Natural killer cell treated with Interleukin-12 subunit alpha and Interleukin-12 subunit beta and Interleukin-15 and Interleukin-18, amount 100 ng/mL, for 72 hours (primary cell): ENCODE results near the gene C16orf46. TPM values are rescaled to one million over a fixed set of nuclear protein-coding genes. Genes with fewer than 3 reads are reported as not detected.

Source experiments
- ATAC-seq, 2 donors: fragments of 150-1000 bp; cut with Tn5 transposase in 1 of 2; sonication (Bioruptor Pico), chemical (Tn5 transposase) in 1 of 2; 2 replicates each; pipeline ENCODE4 v1.10.0; 2021
- DNase-seq: peaks from one replicate; pipeline ENCODE4 v3.0.0; 2022; ENCODE audit warnings: low spot score
- H3K27ac Mint-ChIP-seq, 2 donors: 1 replicate in 1 of 2; 2 replicates in 1 of 2; pipeline ENCODE4 v1.8.0; 2022; ENCODE audit warnings: mixed read lengths in 2 of 2, mild to moderate bottlenecking in 1 of 2, moderate library complexity in 1 of 2
- H3K27me3 Mint-ChIP-seq, 2 donors: 1 replicate in 1 of 2; 2 replicates in 1 of 2; pipeline ENCODE4 v1.8.0; 2022; ENCODE audit warnings: mixed read lengths in 2 of 2
- H3K36me3 Mint-ChIP-seq: one replicate; pipeline ENCODE4 v1.8.0; 2022; ENCODE audit warnings: mixed read lengths
- H3K4me1 Mint-ChIP-seq, 2 donors: 1 replicate in 1 of 2; 2 replicates in 1 of 2; pipeline ENCODE4 v1.8.0; 2022; ENCODE audit warnings: low read depth in 2 of 2, mixed read lengths in 2 of 2, mild to moderate bottlenecking in 1 of 2
- H3K4me3 Mint-ChIP-seq: one replicate; pipeline ENCODE4 v1.8.0; 2022; ENCODE audit warnings: mixed read lengths
- H3K9me3 Mint-ChIP-seq: 2 replicates; pipeline ENCODE4 v1.8.0; 2022; ENCODE audit warnings: mixed read lengths
- total RNA-seq, 2 donors: library from RNA; stranded (reverse); gene quantifications; one replicate each; pipeline ENCODE4 v1.2.3, GENCODE V29; 2022

The C16orf46 gene
- total RNA-seq, 2 donors from 2014 or later = 0.52 TPM; not detected in 1

DNA sequence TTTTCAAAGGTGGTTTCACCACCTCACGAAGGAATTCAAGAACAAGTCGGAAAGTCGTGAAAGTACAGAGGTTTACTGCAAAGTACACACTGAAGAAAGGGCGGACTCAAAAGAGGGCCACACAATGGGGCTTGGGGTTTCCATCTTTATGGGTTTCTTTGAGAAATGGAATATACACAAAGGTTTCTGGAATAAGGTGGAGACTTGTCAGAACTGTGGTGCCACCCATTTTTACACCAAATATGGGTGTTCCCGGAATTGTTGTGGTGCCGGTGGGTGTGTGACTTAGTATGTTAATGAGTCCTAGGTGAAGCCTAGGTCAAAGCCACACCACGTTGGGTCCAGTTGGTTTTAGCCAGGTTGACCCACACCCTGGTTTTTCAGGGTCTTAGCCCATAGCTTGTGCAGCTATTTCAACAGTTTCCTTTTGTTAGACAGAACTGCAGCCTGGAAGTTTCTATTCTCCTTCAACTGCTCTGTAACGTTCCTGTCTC is 19.7 kb upstream of the C16orf46 start:
- H3K9me3 Mint-ChIP-seq = peaks cover 4% of the 10 kb centered on the region
- H3K36me3 Mint-ChIP-seq = no peaks in the 10 kb centered on the region
- DNase-seq (no peak), ATAC-seq (no peak)
- H3K4me3 Mint-ChIP-seq = peak overlapping the region; percentile 42
- H3K27me3 Mint-ChIP-seq = no peaks in the 10 kb centered on the region
- H3K27ac Mint-ChIP-seq = peak overlapping the region in 1 of 2 donors; percentile 42
- H3K4me1 Mint-ChIP-seq = peaks cover 4 to 6% of the 10 kb centered on the region in 2 donors

DNA sequence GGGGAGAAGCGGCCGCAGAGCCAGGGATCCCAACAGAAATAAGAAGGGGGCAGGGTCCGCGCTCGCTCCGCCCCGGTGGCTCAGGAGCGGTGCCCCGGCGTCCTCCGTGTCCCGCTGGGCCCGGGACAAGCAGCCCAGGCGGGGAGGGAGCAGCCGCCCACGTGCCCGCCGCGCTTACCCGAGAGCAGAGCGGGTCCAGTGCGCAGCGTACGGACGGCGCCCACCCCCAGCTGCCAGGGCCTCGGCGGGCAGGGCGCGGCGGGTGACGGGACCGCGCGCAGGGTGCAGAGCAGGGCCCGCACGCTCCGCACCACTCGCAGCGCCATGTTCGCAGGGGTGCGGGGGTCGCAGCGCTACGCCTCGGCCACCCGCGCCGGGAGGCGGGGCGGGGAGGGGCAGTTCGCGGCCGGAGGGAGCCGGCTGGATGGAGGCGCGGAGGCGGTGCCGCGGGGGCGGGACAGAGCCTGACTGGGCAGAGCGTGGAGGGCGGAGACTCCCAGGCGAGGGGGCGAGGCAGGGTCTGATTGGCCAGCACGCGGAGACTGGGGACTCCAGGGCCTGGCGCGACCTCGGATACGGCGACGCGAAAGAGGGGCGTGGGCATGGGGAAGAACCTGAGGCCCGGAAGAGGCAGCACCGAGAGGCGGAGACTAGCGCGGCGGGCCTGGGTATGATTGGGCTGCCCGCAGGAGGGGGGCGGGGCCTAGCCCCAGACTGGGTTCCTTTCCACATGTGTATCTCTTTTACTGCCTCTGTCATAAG is 19.1 kb upstream of the C16orf46 start, which contains the start of gene GCSH:
TSS of gene GCSH (minus strand) at position 443 of the 762 bp plus-strand sequence. CDS start at position 326, 117 bp downstream.
- Mint-ChIP-seq H3K27me3 (no peaks in the 10 kb centered on the region), H3K27ac (peak within 1 kb of the TSS in 1 of 2 donors; percentile 42), H3K4me1 (peaks cover 4 to 6% of the 10 kb centered on the region in 2 donors), H3K4me3 (peak within 1 kb of the TSS; percentile 81), H3K36me3 (no peaks in the 10 kb centered on the region), H3K9me3 (peaks cover 4% of the 10 kb centered on the region)
- DNase-seq (peak; percentile 100), ATAC-seq (peak; percentile 99 to 100)

DNA sequence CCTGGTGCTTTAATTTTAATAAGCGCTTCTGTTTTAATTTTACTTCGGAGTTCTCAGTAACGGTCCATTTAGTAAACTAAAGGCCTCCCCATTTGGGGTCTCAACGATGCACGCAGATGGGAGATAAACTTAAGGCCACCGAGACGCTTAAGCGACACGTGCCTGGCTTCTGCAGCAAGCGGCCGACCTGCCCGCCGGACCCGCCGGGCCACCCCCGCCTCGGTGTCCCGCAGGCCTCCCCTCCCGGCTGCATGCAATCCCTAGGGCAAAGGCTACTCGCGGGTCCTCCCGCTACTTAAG is 18.6 kb upstream of the C16orf46 start:
- Mint-ChIP-seq H3K4me3 (peak overlapping the region; percentile 81), H3K9me3 (peaks cover 4% of the 10 kb centered on the region), H3K4me1 (peaks cover 4 to 6% of the 10 kb centered on the region in 2 donors), H3K36me3 (no peaks in the 10 kb centered on the region), H3K27ac (no peak overlapping the region), H3K27me3 (no peaks in the 10 kb centered on the region)
- DNase-seq (no peak), ATAC-seq (no peak)

DNA sequence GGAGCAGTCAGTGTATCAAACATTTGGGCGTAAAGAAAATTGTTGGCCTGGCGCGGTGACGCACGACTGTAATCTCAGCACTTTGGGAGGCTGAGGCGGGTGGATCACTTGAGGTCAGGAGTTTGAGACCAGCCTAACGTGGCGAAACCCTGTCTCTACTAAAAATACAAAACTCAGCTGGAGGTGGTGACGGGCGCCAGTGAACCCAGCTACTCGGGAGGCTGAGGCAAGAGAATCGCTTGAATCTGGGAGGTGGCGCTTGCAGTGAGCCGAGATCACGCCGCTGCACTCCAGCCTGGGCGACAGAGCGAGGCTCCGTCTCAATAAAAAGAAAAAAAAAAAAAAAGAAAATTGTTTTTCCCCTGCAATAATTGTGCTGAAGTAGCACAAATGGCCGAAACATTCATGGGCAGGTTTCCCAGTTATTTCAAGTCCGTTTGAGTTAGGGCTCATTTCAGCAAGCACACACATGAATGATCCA is 17.8 kb upstream of the C16orf46 start:
- Mint-ChIP-seq H3K4me1 (peaks cover 4 to 6% of the 10 kb centered on the region in 2 donors), H3K36me3 (no peaks in the 10 kb centered on the region), H3K27ac (no peak overlapping the region), H3K9me3 (peaks cover 4% of the 10 kb centered on the region), H3K4me3 (peak overlapping the region; percentile 81), H3K27me3 (no peaks in the 10 kb centered on the region)
- ATAC-seq = no peak
- DNase-seq = no peak

DNA sequence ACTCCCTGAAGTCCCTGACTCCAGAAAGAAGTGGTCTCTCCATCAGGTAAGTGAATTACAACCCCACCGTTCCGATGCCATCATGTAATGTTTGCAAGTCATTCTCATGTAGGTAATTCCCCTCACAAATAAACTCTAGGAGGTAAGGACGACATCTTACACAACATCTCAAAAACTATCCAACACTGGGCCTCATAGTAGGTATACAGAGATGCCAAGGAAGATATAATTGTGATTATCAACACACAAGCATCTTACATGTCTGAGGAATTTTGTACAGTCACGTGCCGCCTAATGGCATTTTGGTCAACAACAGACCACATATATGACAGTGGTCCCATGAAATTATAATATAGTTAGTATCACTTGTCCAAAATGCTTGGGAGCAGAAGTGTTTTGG is 11.8 kb upstream of the C16orf46 start:
- H3K4me1 Mint-ChIP-seq = no peaks in the 10 kb centered on the region
- no peaks in the 10 kb centered on the region for H3K36me3 Mint-ChIP-seq
- DNase-seq = no peak
- H3K9me3 Mint-ChIP-seq = no peaks in the 10 kb centered on the region
- no peak for ATAC-seq
- H3K27ac Mint-ChIP-seq = no peak overlapping the region
- no peaks in the 10 kb centered on the region for H3K27me3 Mint-ChIP-seq
- no peak overlapping the region for H3K4me3 Mint-ChIP-seq

DNA sequence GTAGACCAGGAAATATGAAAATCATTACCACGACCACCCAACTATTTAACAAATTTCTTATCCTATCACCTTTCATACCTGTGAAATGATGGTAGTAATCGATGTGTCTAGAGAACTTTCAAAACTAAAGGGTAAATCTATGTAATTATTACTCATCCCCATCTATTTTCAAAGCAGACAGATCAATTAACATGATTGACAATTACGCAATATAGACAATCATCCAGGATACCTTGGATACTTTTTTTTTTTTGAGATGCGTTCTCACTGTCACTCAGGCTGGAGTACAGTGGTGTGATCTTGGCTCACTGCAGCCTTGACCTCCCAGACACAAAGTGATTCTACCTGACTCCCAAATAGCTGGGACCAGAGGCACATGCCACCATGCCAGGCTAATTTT is 4.0 kb upstream of the C16orf46 start:
- no peak for DNase-seq
- no peak overlapping the region for H3K4me3 Mint-ChIP-seq
- no peak for ATAC-seq
- peaks cover 0 to 2% of the 10 kb centered on the region in 2 donors for H3K4me1 Mint-ChIP-seq
- H3K36me3 Mint-ChIP-seq = no peaks in the 10 kb centered on the region
- no peak overlapping the region for H3K27ac Mint-ChIP-seq
- no peaks in the 10 kb centered on the region for H3K9me3 Mint-ChIP-seq
- H3K27me3 Mint-ChIP-seq = no peaks in the 10 kb centered on the region

DNA sequence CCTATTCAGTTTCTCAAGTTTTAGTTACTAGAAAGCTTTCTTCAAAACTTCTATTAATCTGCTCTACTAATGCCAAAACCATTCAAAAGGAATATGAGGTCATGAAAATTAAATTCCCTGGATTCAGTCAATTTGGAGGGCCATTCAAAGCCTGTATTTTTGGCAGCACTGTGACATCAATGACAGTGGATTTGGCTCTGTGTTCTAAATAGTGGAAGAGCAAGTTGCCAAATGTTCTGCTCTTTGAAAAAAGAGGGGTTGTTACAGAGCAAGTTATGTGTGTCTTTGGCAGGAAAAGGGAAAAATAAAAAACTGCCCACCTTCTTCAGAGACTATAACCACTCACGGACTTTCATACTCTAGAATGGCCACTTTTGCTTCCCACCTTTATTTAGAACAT is 3.2 kb upstream of the C16orf46 start:
- H3K27ac Mint-ChIP-seq = no peak overlapping the region
- H3K36me3 Mint-ChIP-seq = no peaks in the 10 kb centered on the region
- H3K9me3 Mint-ChIP-seq = no peaks in the 10 kb centered on the region
- DNase-seq = no peak
- H3K4me1 Mint-ChIP-seq = peaks cover 0 to 2% of the 10 kb centered on the region in 2 donors
- H3K27me3 Mint-ChIP-seq = peaks cover 0 to under 1% of the 10 kb centered on the region in 2 donors
- no peak overlapping the region for H3K4me3 Mint-ChIP-seq
- ATAC-seq = no peak

DNA sequence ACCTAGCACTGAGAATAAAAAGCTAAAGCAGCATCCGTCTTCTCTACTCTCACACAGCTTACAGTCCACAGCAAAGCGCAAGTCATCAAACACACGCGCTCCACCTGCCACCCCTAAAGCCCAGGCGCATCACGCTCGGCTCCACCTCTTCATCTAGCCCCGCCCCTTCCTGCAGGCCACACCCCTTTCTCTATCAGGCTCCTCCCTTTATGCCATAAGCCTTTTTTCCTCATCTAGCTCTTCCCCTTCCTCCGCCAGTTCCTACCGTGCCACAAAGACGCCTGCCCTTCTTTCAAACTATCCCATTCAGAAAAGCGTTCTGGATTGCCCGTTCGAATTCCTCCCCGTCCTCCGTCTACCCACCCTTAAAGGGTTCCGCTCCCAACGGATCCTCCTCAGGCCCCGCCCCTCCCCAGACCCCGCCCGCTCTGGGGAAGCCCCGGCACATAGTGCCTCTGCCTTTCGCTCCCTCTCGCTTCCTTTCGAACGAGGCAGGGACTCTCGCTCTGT is 417 bp downstream of the C16orf46 start:
- peak; percentile 92 to 94 for ATAC-seq
- peak; percentile 82 for DNase-seq
- peaks cover 0 to 2% of the 10 kb centered on the region in 2 donors for H3K4me1 Mint-ChIP-seq
- no peaks in the 10 kb centered on the region for H3K9me3 Mint-ChIP-seq
- no peak overlapping the region for H3K27ac Mint-ChIP-seq
- H3K27me3 Mint-ChIP-seq = peaks cover 8% of the 10 kb centered on the region in 2 donors
- no peaks in the 10 kb centered on the region for H3K36me3 Mint-ChIP-seq
- H3K4me3 Mint-ChIP-seq = no peak overlapping the region

DNA sequence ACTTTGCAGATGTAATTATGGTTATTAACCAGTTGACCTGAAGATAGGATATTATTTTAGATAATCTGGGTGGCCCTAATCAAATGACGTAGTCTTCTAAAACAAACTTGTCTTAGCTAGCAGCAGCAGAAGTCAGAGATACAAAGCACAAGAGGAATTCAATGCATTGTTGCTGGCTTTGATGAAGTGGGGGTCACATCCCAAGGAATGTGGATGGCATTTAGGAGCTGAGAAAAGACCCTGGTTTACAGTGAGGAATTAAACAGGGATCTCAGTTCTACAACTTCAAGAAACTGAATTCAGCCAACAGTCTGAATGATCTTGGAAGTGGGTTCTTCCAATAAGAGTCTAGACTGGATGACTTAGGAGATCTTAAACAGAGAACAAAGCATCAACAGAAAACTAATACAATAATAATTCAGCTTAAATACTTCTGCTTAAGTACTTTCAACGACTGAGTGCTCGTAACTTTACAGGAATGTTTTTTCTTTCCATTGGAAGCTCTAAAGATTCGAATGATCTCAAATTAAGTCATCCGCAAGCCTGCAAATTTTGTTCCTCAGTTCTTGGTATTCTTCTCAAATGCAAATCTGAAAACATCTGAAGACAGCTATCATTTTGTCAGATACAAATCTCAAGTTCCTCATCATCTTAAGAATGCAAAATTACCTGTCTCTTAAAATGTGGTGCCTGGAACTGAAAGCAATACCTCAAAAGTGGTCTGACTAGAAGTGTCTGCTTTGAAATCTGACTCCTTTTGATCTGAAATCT is 3.3 kb downstream of the C16orf46 start:
- H3K36me3 Mint-ChIP-seq = no peaks in the 10 kb centered on the region
- peaks cover 8% of the 10 kb centered on the region in 2 donors for H3K27me3 Mint-ChIP-seq
- no peak overlapping the region for H3K27ac Mint-ChIP-seq
- H3K9me3 Mint-ChIP-seq = no peaks in the 10 kb centered on the region
- no peak overlapping the region for H3K4me3 Mint-ChIP-seq
- ATAC-seq (no peak), DNase-seq (no peak)
- peaks cover 0 to 2% of the 10 kb centered on the region in 2 donors for H3K4me1 Mint-ChIP-seq

DNA sequence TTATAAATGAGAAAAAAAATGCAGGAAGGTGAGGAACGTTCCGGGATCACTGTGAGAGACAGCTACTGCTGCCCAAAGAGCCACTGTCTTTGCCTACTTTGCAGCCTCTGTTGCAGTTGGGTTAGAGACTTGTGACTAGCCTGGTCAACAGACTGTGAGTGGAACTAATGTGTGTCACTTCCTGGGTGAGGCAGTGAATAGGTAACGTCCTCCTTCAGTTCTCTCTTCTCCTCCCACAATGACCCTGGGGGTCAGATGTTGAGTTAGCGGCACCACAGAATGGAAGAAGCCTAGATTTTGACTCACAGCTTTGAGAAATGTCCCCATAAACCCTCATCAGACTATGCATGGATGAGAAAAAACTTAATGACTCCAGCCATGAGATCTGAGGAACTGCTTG is 5.2 kb downstream of the C16orf46 start:
- H3K4me1 Mint-ChIP-seq = no peaks in the 10 kb centered on the region
- no peak for ATAC-seq
- H3K27ac Mint-ChIP-seq = no peak overlapping the region

DNA sequence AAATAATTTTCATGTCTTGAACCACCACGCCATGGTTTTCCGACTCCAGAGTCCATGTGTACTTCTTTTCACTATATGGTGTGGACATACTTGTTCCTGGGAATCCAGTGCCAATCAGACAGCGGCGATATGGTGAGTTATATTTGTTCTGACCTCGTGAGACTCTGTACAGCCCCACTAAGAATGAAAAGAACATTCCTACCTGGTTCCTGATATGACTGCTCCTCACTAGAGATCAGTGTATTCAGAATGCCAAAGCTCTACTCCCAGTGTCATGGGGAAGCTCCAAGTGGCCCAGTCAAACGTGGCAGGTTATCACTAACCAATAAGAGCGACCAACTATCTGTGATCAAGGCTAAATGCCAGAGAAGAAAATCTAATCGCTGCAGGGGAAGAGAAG is 6.1 kb downstream of the C16orf46 start:
- Mint-ChIP-seq H3K27ac (no peak overlapping the region), H3K4me3 (no peak overlapping the region), H3K9me3 (no peaks in the 10 kb centered on the region), H3K4me1 (no peaks in the 10 kb centered on the region), H3K27me3 (peaks cover 8% of the 10 kb centered on the region in 2 donors), H3K36me3 (no peaks in the 10 kb centered on the region)
- DNase-seq (no peak), ATAC-seq (no peak)

More for the DNA sequence above, 5.2 kb downstream of the C16orf46 start:
- Mint-ChIP-seq H3K4me3 (no peak overlapping the region), H3K36me3 (no peaks in the 10 kb centered on the region), H3K27me3 (peaks cover 8% of the 10 kb centered on the region in 2 donors), H3K9me3 (no peaks in the 10 kb centered on the region)
- no peak for DNase-seq

DNA sequence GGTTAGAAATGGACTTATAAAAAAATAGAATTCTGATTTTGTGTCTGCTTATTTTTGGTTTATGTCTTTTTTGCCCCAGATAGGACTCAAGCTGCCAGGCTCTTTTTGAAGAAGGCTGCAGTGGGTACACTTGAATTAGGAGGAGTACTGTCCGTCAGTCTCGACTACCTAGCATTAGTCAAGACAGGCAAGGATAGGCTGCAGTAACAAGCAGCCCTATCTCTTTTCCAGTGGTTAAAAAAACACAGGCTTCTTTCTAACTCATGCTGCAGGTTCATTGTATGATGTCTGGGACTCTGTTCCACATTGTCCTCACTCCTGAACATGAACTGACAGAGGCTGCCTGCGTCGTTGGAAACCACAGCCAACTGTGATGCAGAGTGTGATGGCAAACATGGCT is 8.0 kb downstream of the C16orf46 start:
- no peak overlapping the region for H3K27ac Mint-ChIP-seq
- ATAC-seq (no peak), DNase-seq (no peak)
- no peaks in the 10 kb centered on the region for H3K4me1 Mint-ChIP-seq
- no peaks in the 10 kb centered on the region for H3K36me3 Mint-ChIP-seq
- no peak overlapping the region for H3K4me3 Mint-ChIP-seq
- peaks cover 0 to 2% of the 10 kb centered on the region in 2 donors for H3K27me3 Mint-ChIP-seq
- H3K9me3 Mint-ChIP-seq = no peaks in the 10 kb centered on the region

DNA sequence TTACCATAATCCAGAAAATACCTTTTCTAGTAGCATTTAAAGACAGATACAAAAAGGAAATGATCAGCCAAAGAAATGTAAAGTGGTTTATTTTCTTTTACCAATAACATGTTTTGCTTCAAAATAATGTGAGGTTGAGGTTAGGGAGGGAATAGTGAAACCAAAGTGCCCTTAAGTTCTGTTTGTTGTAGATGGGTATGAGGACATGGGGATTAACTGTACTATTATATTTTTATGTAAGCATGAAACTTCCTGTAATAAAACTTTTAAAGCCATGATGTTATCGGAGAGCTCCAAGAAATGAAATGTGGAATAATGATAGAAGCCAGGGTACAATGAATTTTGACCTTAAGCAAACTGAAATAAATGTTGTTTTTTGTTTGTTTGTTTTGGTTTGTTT is 9.9 kb downstream of the C16orf46 start:
- Mint-ChIP-seq H3K27me3 (no peaks in the 10 kb centered on the region), H3K36me3 (no peaks in the 10 kb centered on the region), H3K9me3 (no peaks in the 10 kb centered on the region), H3K4me1 (no peaks in the 10 kb centered on the region), H3K4me3 (no peak overlapping the region), H3K27ac (no peak overlapping the region)
- ATAC-seq (no peak), DNase-seq (no peak)

DNA sequence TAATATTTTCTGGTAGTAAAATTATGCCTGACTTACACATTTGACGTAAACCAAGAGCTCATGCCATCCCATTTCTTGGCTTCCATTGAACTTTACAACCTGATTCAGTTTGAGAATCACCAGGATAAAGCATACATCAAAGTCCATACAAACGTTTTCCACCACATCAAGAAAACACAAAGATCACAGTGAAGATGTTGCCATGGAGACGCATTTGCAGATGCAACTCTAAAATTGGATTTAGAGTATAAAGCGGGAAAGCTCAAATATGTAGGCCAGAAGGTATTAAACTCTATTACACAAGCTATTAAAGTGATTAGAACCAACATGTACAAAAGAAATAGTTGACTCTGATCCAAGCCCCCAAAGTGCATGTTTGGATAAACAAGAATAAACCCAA is 10.4 kb downstream of the C16orf46 start:
- no peak for DNase-seq
- no peak overlapping the region for H3K4me3 Mint-ChIP-seq
- no peak for ATAC-seq

More for the DNA sequence above, 10.4 kb downstream of the C16orf46 start:
- H3K27me3 Mint-ChIP-seq = no peaks in the 10 kb centered on the region
- H3K4me1 Mint-ChIP-seq = no peaks in the 10 kb centered on the region
- H3K36me3 Mint-ChIP-seq = no peaks in the 10 kb centered on the region
- H3K9me3 Mint-ChIP-seq = no peaks in the 10 kb centered on the region
- H3K27ac Mint-ChIP-seq = no peak overlapping the region
